ENCODE measurements around the gene GDF9.

The GDF9 gene

DNA sequence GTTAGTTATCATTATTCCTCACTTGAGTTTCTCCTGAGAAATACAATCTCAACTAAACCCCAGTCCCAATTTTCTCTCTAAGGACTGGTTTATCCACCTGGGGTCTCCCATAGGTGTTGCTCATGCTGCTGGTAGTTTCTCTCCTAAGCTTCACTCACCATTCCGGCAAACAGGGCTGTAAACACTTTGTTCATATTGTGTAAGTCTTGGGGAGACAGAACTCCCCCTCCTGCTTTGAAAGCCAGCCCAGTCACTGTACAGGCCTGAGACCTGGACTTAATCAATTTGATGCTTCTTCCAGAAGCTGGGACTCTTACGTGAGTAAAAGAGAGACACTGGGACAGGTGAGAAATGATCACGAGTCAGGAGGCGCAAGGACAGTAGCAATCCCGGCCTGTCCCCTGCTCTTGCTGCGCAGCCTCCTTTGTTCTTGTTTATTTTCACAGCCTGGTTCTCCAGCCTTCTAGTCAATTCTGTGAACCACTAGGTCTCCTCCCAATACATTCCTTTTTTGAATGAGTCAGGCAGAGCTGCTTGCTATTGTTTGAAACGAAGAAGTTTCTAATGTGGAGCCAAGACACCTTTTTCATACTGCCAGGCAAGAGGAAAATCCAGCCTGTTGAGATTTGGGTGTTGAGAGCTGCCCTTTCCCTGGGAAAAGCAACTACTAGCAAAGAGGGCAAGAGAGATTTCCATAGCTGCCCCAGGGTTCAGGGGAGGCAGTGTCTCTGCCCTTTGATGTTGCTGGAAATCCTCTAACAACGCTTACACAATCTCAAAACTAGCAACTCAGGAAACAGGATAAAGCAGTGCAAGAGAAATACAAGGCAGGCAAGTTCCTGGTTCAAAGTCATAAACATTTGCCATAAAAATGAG lies 26.6 kb downstream of the GDF9 start:
- intact Hi-C loops (cut with DNase I; ENCODE audit: low total_unique reads), result no loop called here
- Histone ChIP-seq H3K36me3 (no peaks in the 10 kb centered on the region), H3K27ac (no peak overlapping the region), H3K4me3 (no peak overlapping the region), H3K27me3 (no peaks in the 10 kb centered on the region), H3K4me1 (no peaks in the 10 kb centered on the region), H3K9me3 (no peaks in the 10 kb centered on the region)
- DNase-seq, result no peak
- TF ChIP-seq, protein P1, sequence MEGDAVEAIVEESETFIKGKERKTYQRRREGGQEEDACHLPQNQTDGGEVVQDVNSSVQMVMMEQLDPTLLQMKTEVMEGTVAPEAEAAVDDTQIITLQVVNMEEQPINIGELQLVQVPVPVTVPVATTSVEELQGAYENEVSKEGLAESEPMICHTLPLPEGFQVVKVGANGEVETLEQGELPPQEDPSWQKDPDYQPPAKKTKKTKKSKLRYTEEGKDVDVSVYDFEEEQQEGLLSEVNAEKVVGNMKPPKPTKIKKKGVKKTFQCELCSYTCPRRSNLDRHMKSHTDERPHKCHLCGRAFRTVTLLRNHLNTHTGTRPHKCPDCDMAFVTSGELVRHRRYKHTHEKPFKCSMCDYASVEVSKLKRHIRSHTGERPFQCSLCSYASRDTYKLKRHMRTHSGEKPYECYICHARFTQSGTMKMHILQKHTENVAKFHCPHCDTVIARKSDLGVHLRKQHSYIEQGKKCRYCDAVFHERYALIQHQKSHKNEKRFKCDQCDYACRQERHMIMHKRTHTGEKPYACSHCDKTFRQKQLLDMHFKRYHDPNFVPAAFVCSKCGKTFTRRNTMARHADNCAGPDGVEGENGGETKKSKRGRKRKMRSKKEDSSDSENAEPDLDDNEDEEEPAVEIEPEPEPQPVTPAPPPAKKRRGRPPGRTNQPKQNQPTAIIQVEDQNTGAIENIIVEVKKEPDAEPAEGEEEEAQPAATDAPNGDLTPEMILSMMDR (IDR thresholded peaks at IDR 0.05), result no peak

DNA sequence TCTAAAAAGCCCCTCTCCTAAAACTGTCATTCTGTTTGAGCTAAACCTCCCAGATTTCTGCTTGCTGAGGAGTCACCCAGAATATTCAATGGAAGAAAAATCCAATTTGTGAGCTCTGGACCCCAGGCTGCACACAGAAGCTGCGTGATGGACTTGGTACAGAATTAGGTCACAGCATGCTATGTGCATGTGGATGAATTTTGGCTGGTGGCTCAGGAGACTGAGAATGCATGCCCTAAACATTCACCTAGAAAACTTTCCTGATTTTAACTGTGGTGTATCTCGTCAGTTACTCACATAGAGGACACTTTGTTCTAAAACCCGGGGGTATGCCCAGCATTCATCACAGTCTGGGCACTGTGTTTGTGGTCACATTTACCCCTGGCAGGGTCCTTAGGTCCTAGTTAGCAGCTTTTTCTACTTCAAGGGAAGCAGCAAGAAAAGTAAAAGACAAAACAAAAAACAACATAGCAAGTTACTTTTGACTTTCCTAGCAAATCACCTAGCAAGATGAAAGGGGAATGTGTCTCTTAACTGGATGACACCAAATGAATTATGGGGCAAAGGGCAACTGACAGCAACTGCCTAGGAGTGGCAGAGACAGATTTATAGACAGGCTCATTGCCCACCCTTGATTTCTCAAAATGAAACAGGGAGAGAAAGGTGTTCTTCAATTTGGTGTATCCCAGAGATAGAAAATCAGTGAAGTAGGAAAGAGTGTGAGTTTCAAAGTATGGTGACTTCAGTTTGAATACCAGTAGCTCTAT lies 27.6 kb downstream of the GDF9 start:
- TF ChIP-seq, protein P1 (IDR thresholded peaks at IDR 0.05), result no peak
- no peaks in the 10 kb centered on the region for H3K9me3 ChIP-seq
- intact Hi-C loops (cut with DNase I; ENCODE audit: low total_unique reads), result no loop called here
- H3K36me3 ChIP-seq, result no peaks in the 10 kb centered on the region
- H3K27ac ChIP-seq, result no peak overlapping the region
- no peaks in the 10 kb centered on the region for H3K27me3 ChIP-seq
- DNase-seq, result no peak
- H3K4me1 ChIP-seq, result no peaks in the 10 kb centered on the region
- no peak overlapping the region for H3K4me3 ChIP-seq

DNA sequence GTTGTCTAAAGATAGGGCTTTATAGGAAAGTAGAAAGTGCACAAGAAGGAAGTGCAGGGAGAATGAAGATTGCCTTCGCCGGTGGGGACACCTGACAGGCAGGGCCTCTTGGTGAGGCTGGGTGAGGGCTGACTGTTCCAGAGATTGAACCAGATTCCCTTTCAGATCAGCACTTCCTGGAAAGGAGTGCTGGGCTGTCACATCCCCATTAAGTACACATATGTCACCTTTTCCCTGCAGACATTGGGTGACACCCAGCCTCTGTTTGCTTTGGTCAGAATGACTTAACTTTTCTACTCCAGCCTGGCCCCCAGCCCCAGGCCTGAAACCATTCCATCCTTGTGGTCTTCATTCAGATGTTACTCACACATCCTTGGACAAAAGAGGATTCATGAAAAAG lies 28.4 kb downstream of the GDF9 start:
- no peaks in the 10 kb centered on the region for H3K27me3 ChIP-seq
- no peak for DNase-seq
- H3K4me3 ChIP-seq, result no peak overlapping the region
- H3K9me3 ChIP-seq, result no peaks in the 10 kb centered on the region
- TF ChIP-seq, protein P1 (IDR thresholded peaks at IDR 0.05), result no peak
- H3K4me1 ChIP-seq, result no peaks in the 10 kb centered on the region
- intact Hi-C loops (cut with DNase I; ENCODE audit: low total_unique reads), result no loop called here
- no peaks in the 10 kb centered on the region for H3K36me3 ChIP-seq
- H3K27ac ChIP-seq, result no peak overlapping the region

DNA sequence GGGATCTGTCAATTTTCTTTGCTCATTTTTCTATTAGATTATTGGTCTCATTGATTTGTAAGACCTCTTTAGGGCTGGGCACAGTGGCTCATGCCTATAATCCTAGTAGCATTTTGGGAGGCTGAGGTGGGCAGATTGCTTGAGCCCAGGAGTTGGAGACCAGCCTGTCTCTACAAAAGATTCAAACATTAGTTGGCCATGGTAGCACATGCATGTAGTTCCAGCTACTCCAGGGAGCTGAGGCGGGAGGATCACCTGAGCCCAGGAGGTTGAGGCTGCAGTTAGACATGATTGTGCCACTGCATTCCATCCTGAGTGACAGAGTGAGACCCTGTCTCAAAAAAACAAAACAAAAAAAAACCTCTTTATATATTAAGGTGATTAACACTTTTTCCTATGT lies 29.4 kb downstream of the GDF9 start:
- Histone ChIP-seq H3K27ac (no peak overlapping the region), H3K4me3 (no peak overlapping the region)

DNA sequence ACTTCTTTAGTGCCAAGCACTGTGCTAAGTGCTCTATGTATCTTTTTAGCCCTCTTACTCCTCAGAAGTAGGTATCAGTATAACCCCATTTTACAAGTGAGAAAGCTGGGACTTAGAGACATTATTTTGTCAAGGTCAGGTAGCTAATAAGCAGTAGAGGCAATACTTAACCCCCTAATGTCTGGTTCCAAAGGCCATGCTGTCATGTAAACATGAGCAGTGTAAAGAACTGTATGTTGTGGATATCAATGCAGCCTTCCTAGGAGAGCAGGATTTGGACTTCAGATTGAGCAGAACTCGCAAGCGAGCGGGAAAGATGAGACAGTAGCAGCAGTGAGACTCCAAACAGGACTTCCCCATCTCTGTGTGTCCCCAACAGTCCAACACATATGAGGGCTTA lies 32.2 kb downstream of the GDF9 start:
- no peak overlapping the region for H3K27ac ChIP-seq
- TF ChIP-seq, protein P1 (IDR thresholded peaks at IDR 0.05), result no peak
- intact Hi-C loops (cut with DNase I; ENCODE audit: low total_unique reads), result no loop called here
- no peaks in the 10 kb centered on the region for H3K9me3 ChIP-seq
- H3K27me3 ChIP-seq, result no peaks in the 10 kb centered on the region
- DNase-seq, result no peak
- no peak overlapping the region for H3K4me3 ChIP-seq
- H3K4me1 ChIP-seq, result peaks cover 0 to 15% (median 9%) of the 10 kb centered on the region in 4 donors
- no peaks in the 10 kb centered on the region for H3K36me3 ChIP-seq

More for the DNA sequence above, 29.4 kb downstream of the GDF9 start:
- DNase-seq, result no peak
- H3K4me1 ChIP-seq, result no peaks in the 10 kb centered on the region
- TF ChIP-seq, protein P1 (IDR thresholded peaks at IDR 0.05), result no peak
- intact Hi-C loops (cut with DNase I; ENCODE audit: low total_unique reads), result no loop called here
- no peaks in the 10 kb centered on the region for H3K36me3 ChIP-seq
- no peaks in the 10 kb centered on the region for H3K9me3 ChIP-seq
- no peaks in the 10 kb centered on the region for H3K27me3 ChIP-seq
